GM12875 (cell line): Measurements from ENCODE around the gene DPPA5.

Experiments
- H3K4me3 ChIP-seq: one replicate; pipeline ENCODE4 v1.5.1; 2011; ENCODE audit warnings: low read depth, low read length, control low read depth
- CTCF ChIP-seq: IDR thresholded peaks from 2 replicates; pipeline ENCODE4 v1.5.1; 2011; ENCODE audit warnings: low read depth, mild to moderate bottlenecking, control low read depth, inconsistent platforms, low read length, moderate library complexity, borderline replicate concordance; ENCODE audit not compliant: insufficient read depth

Gene DPPA5

DNA sequence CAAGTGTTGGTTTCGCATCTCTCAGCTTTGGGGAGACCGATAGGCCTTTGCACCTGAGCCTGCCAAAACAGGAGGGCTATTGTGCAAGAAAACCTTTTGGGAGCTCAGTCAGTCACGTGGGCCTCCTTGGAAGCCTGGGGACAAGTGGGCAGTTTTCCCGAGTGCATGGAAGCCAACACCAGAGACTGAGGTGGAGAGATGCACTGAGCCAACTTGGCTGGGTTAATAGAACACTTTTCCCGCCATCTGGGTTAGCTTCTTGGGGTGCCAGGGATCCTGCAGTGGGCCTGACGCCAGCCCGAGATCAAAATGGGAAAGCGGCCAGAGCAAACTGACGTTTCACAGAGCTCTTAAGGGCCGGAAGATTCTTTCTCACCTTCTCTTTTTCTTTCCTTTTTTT, 18.4 kb upstream of the DPPA5 start:
- H3K4me3 ChIP-seq = no peak overlapping the region
- TF ChIP-seq CTCF = no peak

GRCh38 chr6:73371984-73372383, 17.9 kb upstream of the DPPA5 start:
- H3K4me3 ChIP-seq = no peak overlapping the region
- TF ChIP-seq CTCF = no peak

DNA sequence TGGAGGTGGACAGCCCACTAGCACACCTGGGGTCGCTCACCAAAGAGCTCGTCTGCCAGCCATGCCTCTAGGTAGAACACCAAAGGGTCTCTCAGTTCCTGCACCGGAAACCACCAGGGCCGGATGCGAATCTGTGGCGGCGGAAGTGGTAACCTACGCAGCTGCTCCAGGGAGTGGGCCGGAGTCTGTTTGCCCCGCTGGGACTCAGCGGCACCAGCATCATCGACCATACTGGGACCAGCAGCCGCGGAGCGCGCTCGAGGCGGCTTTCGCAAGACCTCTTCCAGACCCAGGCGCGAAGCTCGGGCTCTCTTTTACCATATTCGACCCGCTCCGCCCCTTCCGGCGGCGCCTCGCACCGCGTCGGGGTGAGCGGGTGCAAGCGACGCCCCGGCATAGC, 15.5 kb upstream of the DPPA5 start, which contains the start of gene OOEP:
Gene OOEP (minus strand): TSS at position 335 of the 400 bp plus-strand sequence. CDS start 105 bp downstream, at position 230.
- no peak for TF ChIP-seq CTCF
- no peak within 1 kb of the TSS for H3K4me3 ChIP-seq

- no peak overlapping the region for H3K4me3 ChIP-seq
- no peak for TF ChIP-seq CTCF
Measured at GRCh38 chr6:73369157-73369556, 15.1 kb upstream of the DPPA5 start.

DNA sequence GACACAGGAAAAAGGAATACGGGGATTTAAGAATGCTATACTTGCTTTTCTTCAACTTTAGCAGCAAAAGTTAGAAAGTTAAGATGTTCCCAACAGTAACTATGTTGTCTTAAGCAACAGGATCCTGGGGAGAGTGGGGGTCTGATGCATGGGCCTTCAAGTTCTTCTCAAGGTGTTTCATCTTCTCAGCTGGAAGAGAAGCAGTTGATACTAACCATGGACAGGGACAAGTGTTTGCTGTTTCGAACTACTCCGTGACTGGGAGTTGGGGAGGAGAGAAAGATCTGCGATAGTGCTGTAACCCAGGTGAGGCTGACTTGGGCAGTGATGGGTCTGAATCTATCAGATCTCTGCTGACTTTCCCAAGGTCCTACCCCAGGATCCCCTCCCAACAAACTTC, 14.6 kb upstream of the DPPA5 start:
- H3K4me3 ChIP-seq = no peak overlapping the region
- TF ChIP-seq CTCF = no peak

- no peak for TF ChIP-seq CTCF
- no peak overlapping the region for H3K4me3 ChIP-seq
Measured at GRCh38 chr6:73367761-73368355, 13.8 kb upstream of the DPPA5 start.

DNA sequence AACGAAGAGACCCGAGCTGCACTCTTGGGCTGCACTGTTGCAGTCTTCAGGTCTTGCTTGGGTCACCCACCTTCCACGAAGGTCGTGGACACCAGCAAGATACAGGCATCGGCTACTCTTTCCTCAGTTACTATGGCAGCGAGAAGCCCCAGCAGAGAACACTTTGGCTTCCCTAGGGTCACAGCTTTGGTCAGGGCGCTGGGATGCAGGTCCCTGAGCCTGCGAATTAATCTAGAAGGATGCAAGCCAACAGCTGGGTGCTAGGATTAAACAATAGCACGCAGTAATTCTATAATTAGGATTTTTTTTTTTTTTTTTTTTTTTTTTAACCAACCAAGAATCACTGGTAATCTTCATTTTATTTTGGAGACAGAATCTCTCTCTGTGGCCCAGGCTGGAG, 10.5 kb upstream of the DPPA5 start:
- no peak overlapping the region for H3K4me3 ChIP-seq

More for the DNA sequence above, 10.5 kb upstream of the DPPA5 start:
- no peak for TF ChIP-seq CTCF
